ENCODE data around the gene SLC19A1. TPM values are rescaled to one million over a fixed set of nuclear protein-coding genes. Genes with fewer than 3 reads are reported as not detected.

SLC19A1 gene
- total RNA-seq, 2 experiments from 2014 or later, result 29.2 to 30.3 TPM

DNA sequence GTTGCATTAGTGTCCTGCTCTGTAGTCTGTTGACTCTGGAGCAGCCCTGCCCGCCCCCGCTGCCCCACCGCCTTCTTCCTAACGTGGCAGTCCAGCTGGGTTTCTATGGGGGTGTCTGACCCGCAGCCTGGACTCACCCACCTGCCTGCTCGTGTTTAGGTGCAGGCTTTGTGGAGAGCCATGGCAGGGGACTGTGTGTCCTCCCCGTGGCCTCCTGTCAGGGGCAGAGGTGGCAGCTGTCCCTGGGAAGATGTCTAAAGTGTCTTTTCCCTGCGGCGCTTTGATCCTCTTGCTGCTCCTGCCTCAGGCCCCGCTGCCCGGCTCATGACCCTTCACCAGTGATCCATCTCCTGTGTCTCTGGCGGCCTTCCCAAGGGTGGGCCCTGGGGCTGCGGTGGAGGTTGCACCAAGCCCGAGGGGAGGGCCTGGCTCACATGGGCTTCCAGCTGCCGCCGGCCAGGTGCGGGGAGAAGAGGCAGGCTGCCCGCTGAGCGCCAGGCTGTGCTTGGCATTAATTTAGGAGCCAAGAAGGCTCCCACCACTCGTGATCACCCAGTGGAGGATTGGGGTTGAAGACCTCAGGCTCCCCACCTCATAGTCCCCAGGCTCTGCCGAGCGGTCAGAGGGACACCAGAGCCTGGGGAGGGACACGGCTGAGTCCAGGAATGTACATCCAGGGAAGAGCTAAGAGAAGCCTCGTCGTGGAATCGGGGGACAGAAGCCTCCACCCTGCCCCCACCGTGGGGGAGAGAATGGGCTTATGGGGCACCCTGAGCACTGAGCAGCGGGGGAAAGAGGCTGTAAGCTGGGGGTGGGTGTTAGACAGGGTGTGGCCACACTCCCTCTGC is 93.2 kb downstream of the SLC19A1 start:
- intact Hi-C loops (cut with micrococcal nuclease), result no loop called here
- ChIA-PET POLR2A (no interaction called here), CTCF (no interaction called here)
- H3K27me3 Mint-ChIP-seq, result peaks cover 13% of the 10 kb centered on the region
- H3K36me3 Mint-ChIP-seq, result no peaks in the 10 kb centered on the region
- peaks cover 11% of the 10 kb centered on the region for H3K9me3 Mint-ChIP-seq
- H3K4me1 Mint-ChIP-seq (ENCODE audit: low read depth), result peaks cover 3% of the 10 kb centered on the region
- DNase-seq, result no peak
- H3K27ac Mint-ChIP-seq, result no peak overlapping the region
- H3K4me3 Mint-ChIP-seq, result no peak overlapping the region

DNA sequence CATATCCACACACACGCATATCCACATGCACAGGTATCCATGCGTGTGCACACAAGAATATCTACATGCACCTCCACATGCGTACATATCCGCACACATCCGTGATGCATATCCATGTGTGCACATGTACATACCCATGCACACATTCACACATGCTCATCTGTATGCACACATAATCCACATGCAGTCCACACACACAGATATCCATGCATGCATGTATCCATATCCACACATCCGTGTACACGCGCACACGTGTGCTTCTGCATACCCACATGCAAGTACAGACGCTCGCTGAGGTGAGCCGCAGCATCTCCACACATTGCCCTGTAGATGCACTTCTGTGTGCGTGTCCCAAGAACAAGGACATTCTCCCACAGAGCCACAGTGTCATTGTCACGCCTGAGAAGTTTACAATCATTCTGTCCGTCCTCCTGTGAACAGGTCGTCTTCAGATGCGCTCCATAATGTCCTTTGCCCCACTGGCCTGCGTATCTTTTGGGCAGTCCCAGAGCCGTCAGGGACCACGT is 93.9 kb downstream of the SLC19A1 start:
- DNase-seq, result no peak
- Mint-ChIP-seq H3K4me3 (no peak overlapping the region), H3K36me3 (no peaks in the 10 kb centered on the region), H3K4me1 (ENCODE audit: low read depth) (peaks cover 3% of the 10 kb centered on the region), H3K27me3 (peaks cover 13% of the 10 kb centered on the region), H3K27ac (no peak overlapping the region), H3K9me3 (peaks cover 11% of the 10 kb centered on the region)
- POLR2A ChIA-PET, result no interaction called here
- intact Hi-C loops (cut with micrococcal nuclease), result no loop called here
- CTCF ChIA-PET, result no interaction called here

Small RNAs within 50 kb of the gene (microRNA-seq; reads per million reads assigned to microRNA genes)
- gene MIR6815 (ENCODE audit: borderline microRNAs expressed, borderline number of aligned reads, borderline replicate concordance), result not detected

Other genes with a start within 250 kb of the SLC19A1 start
- 1 to 10 TPM; 4.5 TPM for gene COL18A1, start 137.3 kb downstream of the SLC19A1 start, total RNA-seq
- gene PCBP3, start 101.3 kb upstream of the SLC19A1 start, total RNA-seq, result 1 to 10 TPM; 5.3 to 6.6 TPM

All from activated CD4-positive, alpha-beta memory T cell treated with anti-CD3 and anti-CD28 coated beads for 36 hours (primary cell).